ENCODE data around the gene GPR143. TPM values are rescaled to one million over a fixed set of nuclear protein-coding genes. Genes with fewer than 3 reads are reported as not detected.

GPR143 gene
- total RNA-seq, 1 experiment from 2014 or later: 1.8 TPM

DNA sequence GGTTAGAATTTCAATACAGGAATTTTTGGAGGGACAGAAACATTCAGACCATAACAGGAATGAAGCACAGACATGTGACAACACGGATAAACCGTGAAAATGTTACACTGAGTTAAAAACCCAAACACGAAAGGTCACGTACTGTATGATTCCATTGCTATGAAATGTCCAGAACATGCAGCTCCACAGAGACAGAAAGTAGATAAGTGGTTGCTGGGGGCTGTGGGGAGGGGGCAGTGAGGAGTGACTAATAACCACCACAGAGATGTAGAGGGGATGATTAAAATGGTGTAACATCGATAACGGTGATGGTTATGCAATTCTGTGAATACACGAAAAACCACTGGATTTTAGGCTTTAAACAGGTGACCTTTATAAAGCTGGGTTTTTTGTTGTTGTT, 8.3 kb downstream of the GPR143 start:
- no peaks in the 10 kb centered on the region for H3K27me3 ChIP-seq (ENCODE audit: insufficient read depth, low read length)
- DNase-seq (ENCODE audit: low read depth, low spot score): no peak
- RAD21 ChIA-PET (ENCODE audit: low non-redundant PET in 1 of 2, low total read pairs in 2 of 2, uncharacterized antibody in 2 of 2, unreplicated experiment in 2 of 2): no interaction called here
- no peak for ATAC-seq
- CTCF ChIA-PET: no interaction called here
- no peak for TF ChIP-seq CBX3 (IDR thresholded peaks at IDR 0.05; ENCODE audit: low read depth)
- H3K27ac ChIP-seq (ENCODE audit: low read depth, low read length): no peak overlapping the region
- intact Hi-C loops (cut with micrococcal nuclease): no loop called here
- no peaks in the 10 kb centered on the region for H3K9me3 ChIP-seq (ENCODE audit: control insufficient read depth in 1 of 2, insufficient read depth in 1 of 2, low read depth in 1 of 2, low read length in 2 of 2)
- H3K79me2 ChIP-seq (ENCODE audit: insufficient read depth, low read length): no peaks in the 10 kb centered on the region
- no peaks in the 10 kb centered on the region for H3K36me3 ChIP-seq (ENCODE audit: control insufficient read depth in 1 of 2, insufficient read depth in 2 of 2, low read length in 2 of 2)
- H2AFZ ChIP-seq (ENCODE audit: low read depth, low read length, poor library complexity, severe bottlenecking): no peak overlapping the region
- POLR2A ChIA-PET: no interaction called here
- no peak overlapping the region for H3K9ac ChIP-seq (ENCODE audit: low read length)
- no TSS peak for BruUV-seq (replicated peaks)
- H3K4me1 ChIP-seq (ENCODE audit: control insufficient read depth in 1 of 2, insufficient read depth in 2 of 2, low read length in 2 of 2): peaks cover 0 to 7% of the 10 kb centered on the region in 2 experiments; a peak in 1 of 4 replicates
- no peak overlapping the region for H3K4me2 ChIP-seq (ENCODE audit: low read length)
- no peaks in the 10 kb centered on the region for H4K20me1 ChIP-seq (ENCODE audit: insufficient read depth)
- no peaks in the 10 kb centered on the region for H3K9me2 ChIP-seq (ENCODE audit: insufficient read depth)
- H3K4me3 ChIP-seq (replicated peaks in 1 of 2; ENCODE audit: low read depth in 1 of 2, low read length in 2 of 2): no peak overlapping the region

DNA sequence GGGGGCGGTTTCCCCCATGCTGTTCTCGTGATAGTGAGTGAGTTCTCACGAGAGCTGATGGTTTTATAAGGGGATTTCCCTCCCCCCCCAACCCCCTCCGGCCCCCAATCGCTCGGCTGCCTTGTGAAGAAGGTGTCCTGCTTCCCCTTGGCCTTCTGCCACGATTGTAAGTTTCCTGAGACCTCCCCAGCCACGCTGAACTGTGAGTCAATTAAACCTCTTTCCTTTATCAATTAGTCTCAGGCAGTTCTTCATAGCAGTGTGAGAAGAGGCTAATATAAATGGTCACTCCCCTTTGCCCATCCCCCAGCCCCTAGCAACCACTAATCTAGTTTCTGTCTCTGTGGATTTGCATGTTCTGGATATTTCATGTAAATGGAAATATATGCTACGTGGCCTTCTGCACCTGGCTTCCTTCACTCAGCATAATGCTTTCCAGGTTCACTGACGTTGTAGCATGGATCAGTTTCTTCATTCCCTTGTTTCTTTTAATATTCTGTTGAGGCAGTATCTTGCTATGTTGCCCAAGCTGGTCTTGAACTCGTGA, 16.4 kb downstream of the GPR143 start:
- Histone ChIP-seq H3K9ac (ENCODE audit: low read length) (no peak overlapping the region), H2AFZ (ENCODE audit: low read depth, low read length, poor library complexity, severe bottlenecking) (no peak overlapping the region)
- intact Hi-C loops (cut with micrococcal nuclease): no loop called here

DNA sequence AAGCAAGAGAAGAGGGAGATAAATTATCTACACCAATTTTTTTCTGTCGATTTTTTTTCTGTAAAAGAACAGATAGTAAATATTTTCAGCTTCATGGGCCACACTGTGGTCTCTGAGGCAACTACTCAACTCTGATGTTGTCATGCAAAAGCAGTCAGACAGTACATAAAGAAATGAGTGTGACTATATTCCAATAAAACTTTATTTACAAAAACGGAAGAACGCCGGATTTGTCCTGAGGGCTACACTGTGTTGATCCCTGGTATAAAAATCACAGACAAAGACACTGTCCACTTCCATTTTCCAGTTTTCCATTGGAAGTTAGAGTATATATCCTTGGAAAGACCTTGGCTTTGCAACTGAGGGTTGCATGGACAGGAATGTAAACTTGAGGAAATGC, 18.0 kb downstream of the GPR143 start:
- no peak for ATAC-seq
- POLR2A ChIA-PET: no interaction called here
- no peak overlapping the region for H3K9ac ChIP-seq (ENCODE audit: low read length)

More for the DNA sequence above, 16.4 kb downstream of the GPR143 start:
- H3K27ac ChIP-seq (ENCODE audit: low read depth, low read length): no peak overlapping the region
- H3K36me3 ChIP-seq (ENCODE audit: control insufficient read depth in 1 of 2, insufficient read depth in 2 of 2, low read length in 2 of 2): no peaks in the 10 kb centered on the region
- POLR2A ChIA-PET: no interaction called here
- H3K4me3 ChIP-seq (replicated peaks in 1 of 2; ENCODE audit: low read depth in 1 of 2, low read length in 2 of 2): no peak overlapping the region
- RAD21 ChIA-PET (ENCODE audit: low non-redundant PET in 1 of 2, low total read pairs in 2 of 2, uncharacterized antibody in 2 of 2, unreplicated experiment in 2 of 2): no interaction called here
- no peak overlapping the region for H3K4me2 ChIP-seq (ENCODE audit: low read length)
- no peaks in the 10 kb centered on the region for H3K9me2 ChIP-seq (ENCODE audit: insufficient read depth)
- CTCF ChIA-PET: no interaction called here
- H3K9me3 ChIP-seq (ENCODE audit: control insufficient read depth in 1 of 2, insufficient read depth in 1 of 2, low read depth in 1 of 2, low read length in 2 of 2): no peaks in the 10 kb centered on the region
- no peaks in the 10 kb centered on the region for H3K27me3 ChIP-seq (ENCODE audit: insufficient read depth, low read length)
- TF ChIP-seq, protein P1, sequence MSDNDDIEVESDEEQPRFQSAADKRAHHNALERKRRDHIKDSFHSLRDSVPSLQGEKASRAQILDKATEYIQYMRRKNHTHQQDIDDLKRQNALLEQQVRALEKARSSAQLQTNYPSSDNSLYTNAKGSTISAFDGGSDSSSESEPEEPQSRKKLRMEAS (IDR thresholded peaks at IDR 0.05): no peak
- no peak for ATAC-seq
- H3K79me2 ChIP-seq (ENCODE audit: insufficient read depth, low read length): no peaks in the 10 kb centered on the region
- BruUV-seq (replicated peaks): no TSS peak
- no peak for DNase-seq (ENCODE audit: low read depth, low spot score)
- H3K4me1 ChIP-seq (ENCODE audit: control insufficient read depth in 1 of 2, insufficient read depth in 2 of 2, low read length in 2 of 2): no peaks in the 10 kb centered on the region
- H4K20me1 ChIP-seq (ENCODE audit: insufficient read depth): no peaks in the 10 kb centered on the region

More for the DNA sequence above, 18.0 kb downstream of the GPR143 start:
- Histone ChIP-seq H2AFZ (ENCODE audit: low read depth, low read length, poor library complexity, severe bottlenecking) (no peak overlapping the region), H3K27ac (ENCODE audit: low read depth, low read length) (no peak overlapping the region), H3K36me3 (ENCODE audit: control insufficient read depth in 1 of 2, insufficient read depth in 2 of 2, low read length in 2 of 2) (no peaks in the 10 kb centered on the region), H3K79me2 (ENCODE audit: insufficient read depth, low read length) (no peaks in the 10 kb centered on the region), H3K27me3 (ENCODE audit: insufficient read depth, low read length) (no peaks in the 10 kb centered on the region), H4K20me1 (ENCODE audit: insufficient read depth) (no peaks in the 10 kb centered on the region), H3K9me3 (ENCODE audit: control insufficient read depth in 1 of 2, insufficient read depth in 1 of 2, low read depth in 1 of 2, low read length in 2 of 2) (no peaks in the 10 kb centered on the region), H3K9me2 (ENCODE audit: insufficient read depth) (no peaks in the 10 kb centered on the region), H3K4me1 (ENCODE audit: control insufficient read depth in 1 of 2, insufficient read depth in 2 of 2, low read length in 2 of 2) (no peaks in the 10 kb centered on the region), H3K4me3 (replicated peaks in 1 of 2; ENCODE audit: low read depth in 1 of 2, low read length in 2 of 2) (no peak overlapping the region), H3K4me2 (ENCODE audit: low read length) (no peak overlapping the region)
- no TSS peak for BruUV-seq (replicated peaks)
- RAD21 ChIA-PET (ENCODE audit: low non-redundant PET in 1 of 2, low total read pairs in 2 of 2, uncharacterized antibody in 2 of 2, unreplicated experiment in 2 of 2): no interaction called here
- CTCF ChIA-PET: no interaction called here
- intact Hi-C loops (cut with micrococcal nuclease): no loop called here
- no peak for DNase-seq (ENCODE audit: low read depth, low spot score)
- TF ChIP-seq POLR2AphosphoS5 (IDR thresholded peaks at IDR 0.05; ENCODE audit: low read depth, low read length): no peak
- TF ChIP-seq SP1 (IDR thresholded peaks at IDR 0.05; ENCODE audit: low read depth): no peak
- TF ChIP-seq, protein P2, sequence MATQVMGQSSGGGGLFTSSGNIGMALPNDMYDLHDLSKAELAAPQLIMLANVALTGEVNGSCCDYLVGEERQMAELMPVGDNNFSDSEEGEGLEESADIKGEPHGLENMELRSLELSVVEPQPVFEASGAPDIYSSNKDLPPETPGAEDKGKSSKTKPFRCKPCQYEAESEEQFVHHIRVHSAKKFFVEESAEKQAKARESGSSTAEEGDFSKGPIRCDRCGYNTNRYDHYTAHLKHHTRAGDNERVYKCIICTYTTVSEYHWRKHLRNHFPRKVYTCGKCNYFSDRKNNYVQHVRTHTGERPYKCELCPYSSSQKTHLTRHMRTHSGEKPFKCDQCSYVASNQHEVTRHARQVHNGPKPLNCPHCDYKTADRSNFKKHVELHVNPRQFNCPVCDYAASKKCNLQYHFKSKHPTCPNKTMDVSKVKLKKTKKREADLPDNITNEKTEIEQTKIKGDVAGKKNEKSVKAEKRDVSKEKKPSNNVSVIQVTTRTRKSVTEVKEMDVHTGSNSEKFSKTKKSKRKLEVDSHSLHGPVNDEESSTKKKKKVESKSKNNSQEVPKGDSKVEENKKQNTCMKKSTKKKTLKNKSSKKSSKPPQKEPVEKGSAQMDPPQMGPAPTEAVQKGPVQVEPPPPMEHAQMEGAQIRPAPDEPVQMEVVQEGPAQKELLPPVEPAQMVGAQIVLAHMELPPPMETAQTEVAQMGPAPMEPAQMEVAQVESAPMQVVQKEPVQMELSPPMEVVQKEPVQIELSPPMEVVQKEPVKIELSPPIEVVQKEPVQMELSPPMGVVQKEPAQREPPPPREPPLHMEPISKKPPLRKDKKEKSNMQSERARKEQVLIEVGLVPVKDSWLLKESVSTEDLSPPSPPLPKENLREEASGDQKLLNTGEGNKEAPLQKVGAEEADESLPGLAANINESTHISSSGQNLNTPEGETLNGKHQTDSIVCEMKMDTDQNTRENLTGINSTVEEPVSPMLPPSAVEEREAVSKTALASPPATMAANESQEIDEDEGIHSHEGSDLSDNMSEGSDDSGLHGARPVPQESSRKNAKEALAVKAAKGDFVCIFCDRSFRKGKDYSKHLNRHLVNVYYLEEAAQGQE (IDR thresholded peaks at IDR 0.05; ENCODE audit: low read depth): no peak
- TF ChIP-seq FOSL1 (IDR thresholded peaks at IDR 0.05; ENCODE audit: low read depth): no peak
- no peak for TF ChIP-seq POLR2A (IDR thresholded peaks at IDR 0.05; ENCODE audit: borderline replicate concordance, extremely low read depth, insufficient read depth, insufficient read length)
